ENCODE measurements around the gene TGFBR3. TPM values are rescaled to one million over a fixed set of nuclear protein-coding genes. Genes with fewer than 3 reads are reported as not detected.
A peak's percentile ranks its signal among the peaks of the same experiment; 100 is the strongest.
"Not testable (repeated sequence)": the region's sequence is repeated elsewhere in the genome, so short reads cannot be mapped to it uniquely, and the experiment has no call there.

The TGFBR3 gene
- total RNA-seq, 2 donors from 2014 or later = 67.6 to 157 TPM

DNA sequence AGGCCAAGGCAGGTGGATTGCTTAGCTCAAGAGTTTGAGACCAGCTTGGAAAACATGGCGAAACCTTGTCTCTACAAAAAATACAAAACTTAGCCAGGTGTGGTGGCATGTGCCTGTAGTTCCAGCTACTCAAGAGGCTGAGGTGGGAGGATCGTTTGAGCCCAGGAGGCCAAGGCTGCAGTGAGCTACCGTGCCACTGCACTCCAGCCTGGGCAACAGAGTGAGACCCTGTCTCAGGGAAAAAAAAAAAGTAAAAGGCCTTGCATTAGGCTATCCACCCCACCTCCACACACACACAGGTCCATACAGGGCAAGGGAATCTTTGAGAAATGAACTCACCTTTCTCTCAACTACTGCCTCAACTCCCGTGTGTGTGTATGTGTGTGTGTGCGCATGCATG is 33.9 kb downstream of the TGFBR3 start:
- peaks cover 40 to 51% of the 10 kb centered on the region in 2 donors for H3K4me1 Mint-ChIP-seq (ENCODE audit: low read depth in 2 of 2)
- H3K27ac Mint-ChIP-seq = peak overlapping the region; percentile 32 to 65
- DNase-seq (ENCODE audit: low spot score); H3K27me3 Mint-ChIP-seq; H3K9me3 Mint-ChIP-seq; H3K36me3 Mint-ChIP-seq; H3K4me3 Mint-ChIP-seq; ATAC-seq: not testable (repeated sequence)

- ATAC-seq (peak in 1 of 2 donors; percentile 24), DNase-seq (ENCODE audit: low spot score) (no peak)
- no peak overlapping the region for H3K4me3 Mint-ChIP-seq
- H3K27me3 Mint-ChIP-seq = no peaks in the 10 kb centered on the region
- peak overlapping the region; percentile 32 to 65 for H3K27ac Mint-ChIP-seq
- peaks cover 42 to 49% of the 10 kb centered on the region in 2 donors for H3K4me1 Mint-ChIP-seq (ENCODE audit: low read depth in 2 of 2)
- no peaks in the 10 kb centered on the region for H3K9me3 Mint-ChIP-seq
- peaks cover 4% of the 10 kb centered on the region for H3K36me3 Mint-ChIP-seq
Measured at GRCh38 chr1:91851130-91852010, 34.6 kb downstream of the TGFBR3 start.

- no peaks in the 10 kb centered on the region for H3K9me3 Mint-ChIP-seq
- ATAC-seq (no peak), DNase-seq (ENCODE audit: low spot score) (no peak)
- H3K27ac Mint-ChIP-seq = peak overlapping the region; percentile 32 to 65
- no peak overlapping the region for H3K4me3 Mint-ChIP-seq
- H3K36me3 Mint-ChIP-seq = peaks cover 4% of the 10 kb centered on the region
- no peaks in the 10 kb centered on the region for H3K27me3 Mint-ChIP-seq
- H3K4me1 Mint-ChIP-seq (ENCODE audit: low read depth in 2 of 2) = peaks cover 44 to 51% of the 10 kb centered on the region in 2 donors
Measured at GRCh38 chr1:91850708-91851107, 35.2 kb downstream of the TGFBR3 start.

DNA sequence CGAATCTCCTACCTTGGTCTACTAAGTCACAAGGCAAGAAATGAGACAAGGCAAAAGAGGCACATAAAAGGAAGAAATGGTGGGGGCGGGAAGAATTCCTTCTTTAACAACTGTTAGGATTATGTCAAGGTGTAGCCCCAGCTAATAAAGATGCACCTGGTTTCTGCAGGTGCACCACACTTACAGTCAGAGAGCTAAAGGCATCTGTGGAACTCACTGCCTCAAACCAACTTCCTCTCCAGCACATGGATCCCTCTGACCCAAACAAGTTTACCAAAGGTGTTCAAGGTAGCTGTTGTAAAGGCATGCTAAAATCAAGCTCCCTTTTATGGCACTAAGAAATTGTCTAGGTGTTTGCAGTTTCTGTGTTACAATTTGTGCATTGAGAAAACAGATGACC is 38.1 kb downstream of the TGFBR3 start:
- ATAC-seq (no peak), DNase-seq (ENCODE audit: low spot score) (no peak)
- Mint-ChIP-seq H3K4me1 (ENCODE audit: low read depth in 2 of 2) (peaks cover 64 to 68% of the 10 kb centered on the region in 2 donors), H3K27ac (peak overlapping the region in 1 of 2 donors; percentile 21), H3K36me3 (no peaks in the 10 kb centered on the region), H3K9me3 (no peaks in the 10 kb centered on the region), H3K27me3 (no peaks in the 10 kb centered on the region), H3K4me3 (no peak overlapping the region)

DNA sequence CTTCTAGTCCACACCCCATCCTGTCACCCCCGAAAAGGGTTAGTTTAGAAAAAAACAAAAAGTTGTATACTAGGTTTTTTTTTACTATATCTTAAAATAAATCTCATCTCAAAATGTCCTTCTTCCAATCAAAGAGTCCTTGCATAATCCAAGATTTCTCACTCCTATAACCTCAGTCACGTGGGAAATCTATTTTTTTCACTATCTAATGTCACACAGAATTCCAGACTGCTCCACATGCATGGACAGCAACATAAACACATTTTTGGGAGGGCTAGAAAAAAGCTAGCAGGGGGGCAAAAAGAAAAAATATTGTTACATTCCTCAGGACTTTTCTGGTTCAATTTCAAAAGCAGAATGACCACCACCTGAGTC is 39.3 kb downstream of the TGFBR3 start:
- Mint-ChIP-seq H3K27me3 (no peaks in the 10 kb centered on the region), H3K27ac (peak overlapping the region; percentile 48 to 83), H3K4me1 (ENCODE audit: low read depth in 2 of 2) (peaks cover 72 to 77% of the 10 kb centered on the region in 2 donors), H3K4me3 (no peak overlapping the region), H3K9me3 (no peaks in the 10 kb centered on the region), H3K36me3 (no peaks in the 10 kb centered on the region)
- ATAC-seq (no peak), DNase-seq (ENCODE audit: low spot score) (no peak)

GRCh38 chr1:91846007-91846638 is 39.8 kb downstream of the TGFBR3 start:
- ATAC-seq (no peak), DNase-seq (ENCODE audit: low spot score) (no peak)
- no peaks in the 10 kb centered on the region for H3K36me3 Mint-ChIP-seq
- H3K4me3 Mint-ChIP-seq = no peak overlapping the region
- H3K9me3 Mint-ChIP-seq = no peaks in the 10 kb centered on the region
- peak overlapping the region; percentile 48 to 83 for H3K27ac Mint-ChIP-seq
- H3K27me3 Mint-ChIP-seq = no peaks in the 10 kb centered on the region
- peaks cover 68 to 75% of the 10 kb centered on the region in 2 donors for H3K4me1 Mint-ChIP-seq (ENCODE audit: low read depth in 2 of 2)

- Mint-ChIP-seq H3K4me1 (ENCODE audit: low read depth in 2 of 2) (peaks cover 62 to 67% of the 10 kb centered on the region in 2 donors), H3K27me3 (no peaks in the 10 kb centered on the region), H3K9me3 (no peaks in the 10 kb centered on the region), H3K36me3 (no peaks in the 10 kb centered on the region), H3K4me3 (peak overlapping the region; percentile 9), H3K27ac (peak overlapping the region; percentile 48 to 83)
- ATAC-seq (no peak), DNase-seq (ENCODE audit: low spot score) (no peak)
Measured at GRCh38 chr1:91844862-91845528, 41.0 kb downstream of the TGFBR3 start.

DNA sequence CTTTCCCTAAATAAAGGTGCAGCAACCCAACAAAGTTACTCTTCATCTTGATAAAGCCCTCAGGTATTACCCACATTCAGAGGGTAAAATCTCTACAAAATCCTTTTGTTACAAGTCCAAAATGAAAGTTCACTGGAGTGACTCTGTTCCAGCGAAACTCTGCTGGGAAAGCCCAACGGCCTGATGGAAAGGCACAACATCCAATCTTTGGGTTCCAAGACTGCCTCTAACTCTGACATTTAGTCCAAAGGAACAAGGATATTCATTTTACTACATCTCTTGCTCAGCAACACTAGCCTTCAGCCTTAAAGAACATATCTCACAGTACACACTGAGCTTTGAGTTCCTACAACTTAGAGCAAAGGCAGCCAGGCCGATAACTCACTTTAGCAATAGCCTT is 42.1 kb downstream of the TGFBR3 start:
- Mint-ChIP-seq H3K4me1 (ENCODE audit: low read depth in 2 of 2) (peaks cover 62 to 65% of the 10 kb centered on the region in 2 donors), H3K36me3 (no peaks in the 10 kb centered on the region), H3K4me3 (no peak overlapping the region), H3K27ac (peak overlapping the region; percentile 48 to 83), H3K27me3 (no peaks in the 10 kb centered on the region), H3K9me3 (no peaks in the 10 kb centered on the region)
- DNase-seq (ENCODE audit: low spot score) (no peak), ATAC-seq (no peak)

DNA sequence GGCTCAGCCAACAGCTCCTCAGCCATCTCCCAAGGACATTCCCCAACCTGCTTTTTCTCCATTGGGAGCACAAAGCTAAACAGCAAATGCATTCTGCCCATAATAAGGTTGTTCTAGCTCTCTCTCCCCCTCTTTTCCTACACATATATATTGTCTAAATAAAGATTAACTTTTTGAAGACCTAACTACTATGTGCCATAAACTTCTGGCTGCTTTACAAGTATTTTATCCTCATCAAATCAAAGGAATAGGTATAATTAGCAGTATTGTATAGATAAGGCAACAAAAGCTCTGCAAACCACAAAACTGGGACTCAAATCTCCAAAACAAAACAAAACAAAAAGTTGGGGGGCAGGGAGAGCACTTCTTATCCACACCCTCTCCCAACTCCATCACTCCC is 43.4 kb downstream of the TGFBR3 start:
- DNase-seq (ENCODE audit: low spot score) (no peak), ATAC-seq (no peak)
- H3K4me1 Mint-ChIP-seq (ENCODE audit: low read depth in 2 of 2) = peaks cover 58 to 62% of the 10 kb centered on the region in 2 donors
- no peaks in the 10 kb centered on the region for H3K36me3 Mint-ChIP-seq
- peak overlapping the region; percentile 59 for H3K4me3 Mint-ChIP-seq
- peak overlapping the region; percentile 48 to 83 for H3K27ac Mint-ChIP-seq
- no peaks in the 10 kb centered on the region for H3K9me3 Mint-ChIP-seq
- H3K27me3 Mint-ChIP-seq = no peaks in the 10 kb centered on the region

GRCh38 chr1:91842056-91842455 is 43.9 kb downstream of the TGFBR3 start:
- Mint-ChIP-seq H3K36me3 (no peaks in the 10 kb centered on the region), H3K27me3 (no peaks in the 10 kb centered on the region), H3K9me3 (no peaks in the 10 kb centered on the region), H3K27ac (peak overlapping the region; percentile 48 to 83), H3K4me1 (ENCODE audit: low read depth in 2 of 2) (peaks cover 57 to 60% of the 10 kb centered on the region in 2 donors), H3K4me3 (peak overlapping the region; percentile 59)
- DNase-seq (ENCODE audit: low spot score) (no peak), ATAC-seq (no peak)

- Mint-ChIP-seq H3K27ac (peak overlapping the region in 1 of 2 donors; percentile 41), H3K4me1 (ENCODE audit: low read depth in 2 of 2) (peaks cover 46 to 50% of the 10 kb centered on the region in 2 donors)
- not testable (repeated sequence) for DNase-seq (ENCODE audit: low spot score); H3K4me3 Mint-ChIP-seq; H3K9me3 Mint-ChIP-seq; H3K27me3 Mint-ChIP-seq; H3K36me3 Mint-ChIP-seq; ATAC-seq
Measured at GRCh38 chr1:91840276-91840675, 45.7 kb downstream of the TGFBR3 start.

GRCh38 chr1:91836331-91837040 is 49.5 kb downstream of the TGFBR3 start:
- no peak for ATAC-seq
- H3K4me1 Mint-ChIP-seq (ENCODE audit: low read depth in 2 of 2) = peaks cover 29 to 33% of the 10 kb centered on the region in 2 donors
- no peak overlapping the region for H3K27ac Mint-ChIP-seq

DNA sequence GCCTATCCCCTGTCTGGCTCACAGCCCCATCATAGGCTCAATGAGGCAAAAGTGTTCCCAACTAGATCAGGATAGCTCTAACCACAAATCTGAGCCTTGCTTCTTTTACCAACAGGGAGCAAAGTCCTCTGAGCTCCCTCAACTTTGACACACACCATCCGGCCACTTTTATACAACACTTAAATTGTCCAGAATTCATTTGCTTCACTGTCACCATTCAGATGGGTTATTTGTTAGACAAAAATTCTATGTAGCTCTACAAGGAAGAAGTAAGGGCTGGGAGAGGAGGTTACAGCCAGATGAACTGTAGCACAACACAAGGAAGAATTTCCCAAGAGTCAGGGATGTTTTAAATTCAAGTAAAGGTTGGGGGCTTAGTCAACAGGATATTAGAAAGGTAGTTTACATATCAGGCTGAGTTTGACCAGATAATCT is 50.8 kb downstream of the TGFBR3 start:
- ATAC-seq (no peak), DNase-seq (ENCODE audit: low spot score) (no peak)
- H3K4me1 Mint-ChIP-seq (ENCODE audit: low read depth in 2 of 2) = peaks cover 39 to 42% of the 10 kb centered on the region in 2 donors
- H3K36me3 Mint-ChIP-seq = no peaks in the 10 kb centered on the region
- no peak overlapping the region for H3K4me3 Mint-ChIP-seq
- H3K9me3 Mint-ChIP-seq = no peaks in the 10 kb centered on the region
- H3K27ac Mint-ChIP-seq = peak overlapping the region; percentile 22 to 62
- H3K27me3 Mint-ChIP-seq = no peaks in the 10 kb centered on the region

More at GRCh38 chr1:91836331-91837040, 49.5 kb downstream of the TGFBR3 start:
- H3K36me3 Mint-ChIP-seq = no peaks in the 10 kb centered on the region
- no peaks in the 10 kb centered on the region for H3K27me3 Mint-ChIP-seq
- no peak for DNase-seq (ENCODE audit: low spot score)
- H3K9me3 Mint-ChIP-seq = no peaks in the 10 kb centered on the region
- H3K4me3 Mint-ChIP-seq = no peak overlapping the region

Data from natural killer cell treated with Interleukin-12 subunit alpha and Interleukin-12 subunit beta and Interleukin-15 and Interleukin-18, amount 100 ng/mL, for 72 hours (primary cell).